Measurements from ENCODE around the gene CCDC150.

CCDC150 gene

DNA sequence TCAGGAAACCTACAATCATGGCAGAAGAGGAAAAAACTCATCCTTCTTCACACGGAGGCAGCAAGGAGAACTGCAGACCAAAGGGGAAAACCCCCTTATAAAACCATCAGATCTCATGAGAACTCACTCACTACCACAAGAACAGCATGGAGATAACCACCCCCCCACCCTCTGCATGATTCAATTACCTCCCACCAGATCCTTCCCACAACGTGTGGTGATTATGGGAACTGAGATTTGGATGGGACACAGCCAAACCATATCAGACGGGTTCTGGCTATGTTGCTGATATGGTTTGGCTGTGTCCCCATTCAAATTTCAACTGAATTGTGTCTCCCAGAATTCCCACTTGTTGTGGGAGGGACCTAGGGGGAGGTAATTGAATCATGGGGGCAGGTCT, 28.7 kb upstream of the CCDC150 start:
- H3K27ac ChIP-seq = no peak overlapping the region
- H3K36me3 ChIP-seq = no peaks in the 10 kb centered on the region
- no peak overlapping the region for H3K4me3 ChIP-seq (ENCODE audit: low read depth in 1 of 2, low read length in 1 of 2)
- no peaks in the 10 kb centered on the region for H3K27me3 ChIP-seq
- H3K4me1 ChIP-seq (ENCODE audit: control insufficient read depth in 1 of 2, insufficient read depth in 1 of 2, low read depth in 1 of 2, low read length in 1 of 2) = no peaks in the 10 kb centered on the region
- TF ChIP-seq, protein P1, sequence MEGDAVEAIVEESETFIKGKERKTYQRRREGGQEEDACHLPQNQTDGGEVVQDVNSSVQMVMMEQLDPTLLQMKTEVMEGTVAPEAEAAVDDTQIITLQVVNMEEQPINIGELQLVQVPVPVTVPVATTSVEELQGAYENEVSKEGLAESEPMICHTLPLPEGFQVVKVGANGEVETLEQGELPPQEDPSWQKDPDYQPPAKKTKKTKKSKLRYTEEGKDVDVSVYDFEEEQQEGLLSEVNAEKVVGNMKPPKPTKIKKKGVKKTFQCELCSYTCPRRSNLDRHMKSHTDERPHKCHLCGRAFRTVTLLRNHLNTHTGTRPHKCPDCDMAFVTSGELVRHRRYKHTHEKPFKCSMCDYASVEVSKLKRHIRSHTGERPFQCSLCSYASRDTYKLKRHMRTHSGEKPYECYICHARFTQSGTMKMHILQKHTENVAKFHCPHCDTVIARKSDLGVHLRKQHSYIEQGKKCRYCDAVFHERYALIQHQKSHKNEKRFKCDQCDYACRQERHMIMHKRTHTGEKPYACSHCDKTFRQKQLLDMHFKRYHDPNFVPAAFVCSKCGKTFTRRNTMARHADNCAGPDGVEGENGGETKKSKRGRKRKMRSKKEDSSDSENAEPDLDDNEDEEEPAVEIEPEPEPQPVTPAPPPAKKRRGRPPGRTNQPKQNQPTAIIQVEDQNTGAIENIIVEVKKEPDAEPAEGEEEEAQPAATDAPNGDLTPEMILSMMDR (IDR thresholded peaks at IDR 0.05) = no peak
- no peaks in the 10 kb centered on the region for H3K9me3 ChIP-seq

DNA sequence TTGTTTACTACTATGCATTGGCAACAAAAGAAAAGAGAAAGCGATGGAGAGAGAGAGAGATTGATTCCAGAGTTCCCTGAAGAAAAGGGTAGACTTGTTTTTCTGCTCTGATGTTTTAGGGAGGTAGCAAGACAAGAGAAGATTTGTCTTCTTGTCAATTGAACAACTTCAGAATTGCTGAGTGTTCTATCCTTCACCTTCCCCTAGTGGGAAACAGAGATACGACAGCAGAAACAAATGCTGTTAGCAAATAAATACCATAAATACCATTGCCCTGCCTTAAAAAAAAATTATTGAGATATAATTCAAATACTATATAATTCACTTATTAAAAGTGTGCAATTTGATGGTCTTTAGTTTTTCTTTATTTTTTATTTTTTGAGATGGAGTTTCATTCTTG, 26.2 kb upstream of the CCDC150 start:
- TF ChIP-seq, protein P1 (IDR thresholded peaks at IDR 0.05) = no peak
- Histone ChIP-seq H3K36me3 (no peaks in the 10 kb centered on the region), H3K27ac (no peak overlapping the region), H3K9me3 (no peaks in the 10 kb centered on the region), H3K4me3 (ENCODE audit: low read depth in 1 of 2, low read length in 1 of 2) (no peak overlapping the region), H3K4me1 (ENCODE audit: control insufficient read depth in 1 of 2, insufficient read depth in 1 of 2, low read depth in 1 of 2, low read length in 1 of 2) (no peaks in the 10 kb centered on the region), H3K27me3 (no peaks in the 10 kb centered on the region)

DNA sequence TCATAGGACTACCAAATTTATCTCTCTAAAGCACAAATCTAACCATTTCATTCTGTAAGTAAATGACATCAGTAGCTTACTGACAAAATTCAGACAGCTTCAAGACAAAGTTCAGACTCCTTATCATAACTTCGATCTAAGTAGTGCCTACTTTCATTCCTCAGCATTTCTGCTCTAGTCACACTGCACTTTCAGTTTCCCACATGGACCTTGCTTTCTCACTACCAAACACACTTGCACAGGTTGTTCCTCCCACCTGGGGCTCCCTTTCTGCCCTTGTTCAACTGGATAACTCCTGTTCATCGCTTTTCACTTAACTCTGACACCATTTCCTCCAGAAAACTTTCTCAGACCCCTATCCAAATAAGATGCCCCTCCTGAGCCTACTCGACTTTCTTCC, 22.1 kb upstream of the CCDC150 start:
- TF ChIP-seq, protein P1 (IDR thresholded peaks at IDR 0.05) = no peak
- Histone ChIP-seq H3K9me3 (no peaks in the 10 kb centered on the region), H3K27me3 (no peaks in the 10 kb centered on the region), H3K36me3 (no peaks in the 10 kb centered on the region), H3K27ac (no peak overlapping the region), H3K4me3 (ENCODE audit: low read depth in 1 of 2, low read length in 1 of 2) (no peak overlapping the region), H3K4me1 (ENCODE audit: control insufficient read depth in 1 of 2, insufficient read depth in 1 of 2, low read depth in 1 of 2, low read length in 1 of 2) (no peaks in the 10 kb centered on the region)

GRCh38 chr2:196618661-196619060, 20.9 kb upstream of the CCDC150 start:
- H3K4me3 ChIP-seq (ENCODE audit: low read depth in 1 of 2, low read length in 1 of 2) = no peak overlapping the region
- TF ChIP-seq, protein P1 (IDR thresholded peaks at IDR 0.05) = no peak
- no peaks in the 10 kb centered on the region for H3K9me3 ChIP-seq
- H3K4me1 ChIP-seq (ENCODE audit: control insufficient read depth in 1 of 2, insufficient read depth in 1 of 2, low read depth in 1 of 2, low read length in 1 of 2) = no peaks in the 10 kb centered on the region
- no peak overlapping the region for H3K27ac ChIP-seq
- H3K36me3 ChIP-seq = no peaks in the 10 kb centered on the region
- H3K27me3 ChIP-seq = no peaks in the 10 kb centered on the region

- Histone ChIP-seq H3K4me3 (ENCODE audit: low read depth in 1 of 2, low read length in 1 of 2) (no peak overlapping the region), H3K36me3 (no peaks in the 10 kb centered on the region), H3K27me3 (no peaks in the 10 kb centered on the region), H3K27ac (no peak overlapping the region), H3K9me3 (no peaks in the 10 kb centered on the region), H3K4me1 (ENCODE audit: control insufficient read depth in 1 of 2, insufficient read depth in 1 of 2, low read depth in 1 of 2, low read length in 1 of 2) (no peaks in the 10 kb centered on the region)
- TF ChIP-seq, protein P1 (IDR thresholded peaks at IDR 0.05) = no peak
Observed at GRCh38 chr2:196630531-196630930, 9.0 kb upstream of the CCDC150 start.

- peaks cover 7 to 12% of the 10 kb centered on the region in 2 experiments for H3K4me1 ChIP-seq (ENCODE audit: control insufficient read depth in 1 of 2, insufficient read depth in 1 of 2, low read depth in 1 of 2, low read length in 1 of 2)
- H3K36me3 ChIP-seq = no peaks in the 10 kb centered on the region
- H3K27ac ChIP-seq = no peak overlapping the region
- H3K9me3 ChIP-seq = no peaks in the 10 kb centered on the region
- TF ChIP-seq, protein P1 (IDR thresholded peaks at IDR 0.05) = no peak
- no peak overlapping the region for H3K4me3 ChIP-seq (ENCODE audit: low read depth in 1 of 2, low read length in 1 of 2)
- peaks cover 5% of the 10 kb centered on the region for H3K27me3 ChIP-seq
Observed at GRCh38 chr2:196635156-196635555, 4.4 kb upstream of the CCDC150 start.

Measured in neutrophil (primary cell).